ENCODE data around the gene IVD.

Gene IVD

DNA sequence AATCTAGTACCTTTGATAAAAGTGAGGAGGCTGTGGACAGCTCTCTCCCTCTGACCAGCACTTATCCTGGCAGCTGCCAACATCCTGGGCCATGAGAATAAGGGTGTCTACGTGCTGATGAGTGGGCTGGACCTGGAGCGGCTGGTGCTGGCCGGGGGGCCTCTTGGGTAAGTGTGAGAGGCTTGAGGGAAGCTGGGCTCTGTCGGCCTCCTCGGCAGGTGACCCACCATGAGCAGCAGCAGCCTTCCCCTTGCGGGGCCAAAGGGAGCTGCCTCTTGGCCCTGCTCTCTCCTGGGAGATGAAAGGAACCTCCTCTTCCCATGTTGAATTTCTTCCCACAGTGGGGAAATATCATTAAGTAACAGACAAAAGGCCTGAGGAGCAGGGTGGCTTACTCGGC, 9.2 kb downstream of the IVD start:
- DNase-seq (ENCODE audit: low spot score), result no peak

DNA sequence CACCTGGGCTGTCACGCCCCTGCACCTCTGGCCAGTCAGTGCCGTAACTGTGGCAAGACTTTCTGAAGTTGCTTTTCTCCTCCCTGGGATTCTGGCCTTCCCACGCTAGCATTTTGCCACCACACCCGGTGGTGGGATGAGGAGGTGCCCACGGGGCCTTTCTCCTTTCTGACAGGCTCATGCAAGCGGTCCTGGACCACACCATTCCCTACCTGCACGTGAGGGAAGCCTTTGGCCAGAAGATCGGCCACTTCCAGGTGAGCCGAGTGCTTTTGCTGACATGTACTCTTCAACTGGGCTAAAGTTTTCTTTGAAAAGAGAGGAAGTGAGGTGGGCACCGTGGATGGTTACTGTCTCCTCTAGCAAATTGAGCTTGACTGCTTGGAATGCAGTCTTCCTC, 9.6 kb downstream of the IVD start:
- DNase-seq (ENCODE audit: low spot score), result no peak

DNA sequence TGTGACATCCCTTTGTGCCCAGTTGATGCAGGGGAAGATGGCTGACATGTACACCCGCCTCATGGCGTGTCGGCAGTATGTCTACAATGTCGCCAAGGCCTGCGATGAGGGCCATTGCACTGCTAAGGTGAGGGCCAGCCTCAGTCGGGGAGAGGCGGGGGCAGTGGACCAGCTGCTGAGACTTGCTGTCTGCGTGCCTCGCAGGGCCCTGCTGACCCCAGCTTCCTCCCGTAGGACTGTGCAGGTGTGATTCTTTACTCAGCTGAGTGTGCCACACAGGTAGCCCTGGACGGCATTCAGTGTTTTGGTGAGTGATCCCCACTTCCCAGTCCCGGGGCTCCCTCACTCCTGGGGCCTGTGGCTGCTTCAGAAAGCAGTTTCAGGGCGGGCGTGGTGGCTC, 10.5 kb downstream of the IVD start:
- DNase-seq (ENCODE audit: low spot score), result no peak

GRCh38 chr15:40418126-40418525, 12.5 kb downstream of the IVD start:
- DNase-seq (ENCODE audit: low spot score), result no peak

- DNase-seq (ENCODE audit: low spot score), result no peak
Observed at GRCh38 chr15:40420071-40420713, 14.6 kb downstream of the IVD start.

- DNase-seq (ENCODE audit: low spot score), result peak; percentile 61
Observed at GRCh38 chr15:40420793-40421192, 15.2 kb downstream of the IVD start.

DNA sequence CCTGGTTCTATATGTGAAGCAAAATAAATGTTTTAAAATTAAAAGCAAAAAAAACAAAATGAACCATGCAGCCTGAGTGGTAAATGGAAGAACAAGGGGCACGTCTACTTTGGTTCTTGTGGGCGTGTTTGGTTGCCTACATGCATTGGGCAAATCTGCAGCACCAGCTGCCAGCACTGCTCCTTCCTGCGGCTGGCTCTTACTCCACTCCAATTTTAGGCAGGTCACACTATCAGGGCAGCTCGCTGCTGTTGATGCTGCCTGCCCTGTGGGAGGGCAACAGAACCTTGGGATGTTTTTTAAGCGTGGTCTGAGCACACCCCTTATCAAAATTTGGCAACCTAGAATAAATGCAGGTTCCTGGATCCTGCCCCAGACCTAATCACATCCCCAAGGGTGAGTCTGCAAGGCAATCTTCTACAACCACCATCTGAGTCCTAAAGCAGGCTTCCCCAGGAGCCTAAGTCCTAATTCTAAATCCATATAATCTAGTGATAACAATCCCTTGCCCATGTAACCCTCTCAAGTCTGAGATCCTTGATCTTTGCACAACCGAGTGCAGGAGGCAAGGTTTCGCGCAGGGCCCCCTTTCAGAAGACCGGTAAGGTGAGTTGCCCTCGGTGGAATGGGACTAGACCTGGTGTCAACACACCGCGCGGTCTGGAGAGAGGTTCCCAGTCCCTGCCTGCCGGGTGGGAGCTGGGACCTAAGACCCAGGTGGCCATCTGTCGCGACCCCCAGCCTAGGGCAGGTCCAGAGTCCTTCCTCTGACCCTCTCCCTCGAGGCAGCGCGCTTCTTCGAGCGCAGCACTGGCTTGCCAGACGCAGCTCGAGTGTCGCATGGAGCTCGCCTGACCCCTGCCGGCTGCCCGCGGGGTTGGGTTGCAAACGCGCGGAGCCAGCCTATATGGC, 15.9 kb downstream of the IVD start:
- DNase-seq (ENCODE audit: low spot score), result peak; percentile 75

DNA sequence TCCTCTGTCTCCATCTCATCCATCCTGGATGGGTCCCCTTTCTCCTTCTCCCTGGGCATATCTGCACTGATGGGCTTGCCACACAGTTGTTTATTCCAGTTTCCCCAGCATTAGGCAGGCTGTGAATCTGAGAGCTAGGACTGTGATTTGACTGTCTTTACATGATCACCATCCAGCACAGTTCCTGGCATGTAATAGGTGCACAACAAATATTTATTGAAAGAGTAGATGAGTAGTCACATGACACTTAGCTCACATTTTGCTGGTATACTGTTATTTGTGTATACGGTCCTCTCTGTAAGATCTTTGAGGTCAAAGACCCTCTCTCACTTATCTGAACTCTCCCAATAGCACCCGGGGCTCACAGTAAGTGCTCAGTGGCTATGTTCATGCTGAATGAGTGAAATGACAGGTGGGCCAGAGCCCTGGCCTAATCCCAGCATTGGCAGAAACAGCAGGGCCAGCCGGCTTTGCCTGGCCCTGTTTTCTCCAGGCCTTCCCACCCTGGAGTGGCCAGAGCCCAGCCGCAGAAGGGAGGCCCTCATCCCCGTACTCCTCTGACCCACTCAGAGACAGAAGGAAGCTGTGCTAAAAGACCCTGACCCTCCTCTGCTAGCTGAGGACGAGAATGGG, 19.0 kb downstream of the IVD start:
- DNase-seq (ENCODE audit: low spot score), result no peak

- no peak for DNase-seq (ENCODE audit: low spot score)
Observed at GRCh38 chr15:40425681-40426080, 20.1 kb downstream of the IVD start.

- no peak for DNase-seq (ENCODE audit: low spot score)
Observed at GRCh38 chr15:40427188-40427587, 21.6 kb downstream of the IVD start.

DNA sequence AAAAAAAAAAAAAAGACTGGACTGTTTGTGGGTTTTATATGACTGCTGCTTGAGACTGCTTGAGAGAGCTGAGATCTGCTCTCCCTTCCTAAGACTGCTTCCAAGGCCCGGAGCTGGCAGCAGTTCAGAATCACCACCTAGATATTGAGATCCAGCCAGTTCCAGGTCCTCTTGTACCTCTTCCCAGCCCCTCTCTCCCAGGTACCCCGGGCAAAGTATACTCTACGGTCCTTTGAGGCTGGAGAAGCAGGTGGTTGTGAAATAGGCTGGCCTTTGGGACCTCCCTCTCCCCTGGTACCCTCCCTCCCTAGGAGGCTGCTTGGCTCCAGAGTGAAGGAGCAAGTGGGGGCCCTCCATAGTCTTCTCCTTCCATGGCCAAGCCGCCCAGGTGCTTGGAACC, 22.6 kb downstream of the IVD start:
- DNase-seq (ENCODE audit: low spot score), result no peak

DNA sequence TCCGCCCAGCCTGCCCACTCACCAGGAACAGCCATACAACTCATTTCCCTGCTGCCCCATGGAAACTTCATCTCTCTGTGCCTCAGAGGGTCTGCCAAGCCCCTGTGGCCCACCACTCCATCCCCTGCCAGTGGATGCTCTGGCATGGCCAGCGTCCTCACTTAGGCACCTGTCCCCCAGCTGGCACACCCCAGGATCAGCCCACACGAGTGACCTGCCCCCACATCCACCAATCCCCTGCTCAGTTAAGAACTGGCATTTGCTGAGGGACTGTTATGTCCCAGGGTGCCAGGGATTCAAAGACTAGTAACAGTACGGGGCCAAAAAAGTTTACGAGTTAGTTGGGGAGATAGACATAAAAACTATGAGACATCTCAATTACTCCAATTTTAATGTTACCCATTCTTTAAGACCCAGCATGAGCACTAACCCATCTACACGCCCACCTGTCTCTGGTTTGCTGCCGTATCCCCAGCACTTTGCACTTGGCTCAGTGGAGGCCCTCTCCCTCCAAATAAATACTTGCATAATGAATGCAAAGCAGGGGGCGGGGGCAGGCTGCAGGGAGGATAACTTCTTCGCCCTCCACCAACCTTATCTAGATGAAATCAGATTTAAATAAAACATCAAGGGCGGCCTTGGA, 23.6 kb downstream of the IVD start:
- no peak for DNase-seq (ENCODE audit: low spot score)

DNA sequence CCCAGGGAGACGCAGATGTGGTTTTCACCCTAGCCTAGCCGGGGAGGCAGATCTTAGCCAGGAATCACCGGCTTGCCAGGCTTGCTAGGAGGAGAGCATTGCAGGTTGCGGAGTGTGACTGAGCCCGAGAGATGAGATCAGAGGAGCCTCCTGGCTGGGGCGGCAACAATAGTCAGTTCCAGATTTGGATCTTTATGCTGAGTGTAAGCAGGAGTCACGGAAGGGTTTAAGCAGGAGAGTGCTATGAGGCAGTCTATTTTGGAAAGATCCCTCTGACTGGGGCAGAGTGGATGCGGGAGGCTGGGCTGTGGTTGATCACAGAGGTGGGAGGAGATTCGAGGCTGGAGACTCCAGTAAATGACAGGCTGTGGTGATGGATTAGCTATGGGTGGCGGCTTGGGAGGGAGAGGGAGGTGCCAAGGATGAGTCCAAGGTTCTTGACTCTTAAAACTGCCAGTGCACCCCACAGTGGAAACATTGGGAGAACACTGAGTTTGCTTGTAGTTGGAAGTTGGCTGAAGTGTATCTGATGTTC, 24.7 kb downstream of the IVD start:
- no peak for DNase-seq (ENCODE audit: low spot score)

- DNase-seq (ENCODE audit: low spot score), result no peak
Observed at GRCh38 chr15:40435023-40435709, 29.6 kb downstream of the IVD start.

DNA sequence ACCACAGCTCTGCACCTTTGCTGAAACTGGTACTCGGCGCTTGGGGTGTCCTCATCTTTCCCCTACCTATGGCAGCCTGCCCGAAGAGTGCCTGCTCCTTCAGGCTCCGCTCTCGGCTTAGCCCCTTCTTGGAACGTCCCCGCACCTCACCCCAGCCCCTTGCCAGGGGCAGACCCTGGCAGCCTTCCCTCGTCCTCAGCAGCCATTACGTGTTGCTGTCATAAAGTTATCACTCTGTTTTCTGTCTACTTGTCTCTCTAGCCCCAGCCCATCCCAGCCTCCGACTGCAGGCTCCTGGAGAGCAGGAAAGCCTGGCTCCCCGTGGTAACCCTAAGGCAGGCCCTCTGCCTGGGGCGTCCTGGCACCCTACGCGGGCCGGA, 30.1 kb downstream of the IVD start:
- no peak for DNase-seq (ENCODE audit: low spot score)

- no peak for DNase-seq (ENCODE audit: low spot score)
Observed at GRCh38 chr15:40436116-40436891, 30.7 kb downstream of the IVD start.

GRCh38 chr15:40436892-40437751, 31.5 kb downstream of the IVD start:
- peak; percentile 60 for DNase-seq (ENCODE audit: low spot score)

- DNase-seq (ENCODE audit: low spot score), result peak; percentile 47
Observed at GRCh38 chr15:40437752-40438687, 32.4 kb downstream of the IVD start.

DNA sequence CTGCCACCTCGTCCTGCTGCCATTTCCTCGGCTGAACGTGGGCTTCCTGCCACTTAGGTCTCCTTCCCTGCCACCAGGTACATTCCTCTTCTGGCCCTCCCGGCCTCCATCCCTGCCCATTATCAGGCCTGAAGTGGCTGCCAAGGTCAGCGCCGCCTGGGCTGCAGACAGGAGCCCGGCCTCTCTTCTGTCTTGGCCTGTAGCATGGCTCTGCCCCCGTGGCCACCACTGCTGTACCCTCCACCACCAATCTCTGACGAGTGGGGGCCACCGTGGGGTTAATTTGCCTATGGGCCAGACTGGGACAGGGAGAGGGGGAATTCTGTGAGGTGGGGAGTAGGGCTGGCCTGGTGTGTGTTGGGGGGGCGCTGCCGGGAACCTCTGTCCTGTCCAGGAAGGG, 33.1 kb downstream of the IVD start:
- DNase-seq (ENCODE audit: low spot score), result no peak
